Eye (tissue), 1 donor: ENCODE results near the gene PRR22.
A peak's percentile ranks its signal among the peaks of the same experiment; 100 is the strongest.
"Not testable (repeated sequence)": the region's sequence is repeated elsewhere in the genome, so short reads cannot be mapped to it uniquely, and the experiment has no call there.

Source experiments
- DNase-seq: peaks from one replicate; pipeline ENCODE4 v3.0.0-alpha.2; 2015

Gene PRR22

DNA sequence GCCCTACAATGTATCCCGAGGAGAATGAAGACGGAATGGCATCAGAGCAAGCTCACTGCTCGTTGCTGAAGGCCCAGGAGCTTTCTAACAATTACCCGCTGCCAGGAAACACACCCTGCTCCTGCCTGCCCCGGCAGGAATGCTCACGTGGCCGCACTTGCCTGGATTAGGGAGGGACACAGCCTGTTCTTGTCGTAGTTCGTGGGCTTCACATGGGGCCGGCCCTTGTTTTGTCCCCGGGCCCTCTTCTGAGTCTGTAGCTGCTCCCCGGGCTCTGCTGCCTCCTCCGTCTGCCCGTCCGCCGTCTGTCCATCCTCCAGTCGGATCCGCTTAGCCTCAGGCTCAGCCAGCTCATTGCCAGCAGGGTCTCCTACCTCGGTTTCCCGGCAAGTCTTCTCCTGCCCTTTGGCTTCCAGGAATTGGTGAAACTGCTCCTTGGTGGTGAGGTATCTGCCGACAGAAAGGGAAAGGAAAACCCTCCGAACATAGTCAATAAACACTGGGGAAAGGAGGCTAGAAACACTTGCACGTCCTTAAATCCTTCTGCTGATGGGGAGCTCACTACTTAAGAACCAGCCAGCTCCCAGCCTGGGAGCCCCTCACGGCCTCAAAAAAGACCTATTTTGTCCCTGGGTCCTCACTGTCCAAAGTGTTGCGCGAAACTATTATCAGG lies 5.5 kb upstream of the PRR22 start:
- no peak for DNase-seq

- DNase-seq = no peak
These were observed 4.8 kb upstream of the PRR22 start for GRCh38 chr19:5789351-5789761.

GRCh38 chr19:5788422-5788821 lies 3.9 kb upstream of the PRR22 start:
- no peak for DNase-seq

GRCh38 chr19:5787409-5788182 lies 3.0 kb upstream of the PRR22 start:
- DNase-seq = no peak

DNA sequence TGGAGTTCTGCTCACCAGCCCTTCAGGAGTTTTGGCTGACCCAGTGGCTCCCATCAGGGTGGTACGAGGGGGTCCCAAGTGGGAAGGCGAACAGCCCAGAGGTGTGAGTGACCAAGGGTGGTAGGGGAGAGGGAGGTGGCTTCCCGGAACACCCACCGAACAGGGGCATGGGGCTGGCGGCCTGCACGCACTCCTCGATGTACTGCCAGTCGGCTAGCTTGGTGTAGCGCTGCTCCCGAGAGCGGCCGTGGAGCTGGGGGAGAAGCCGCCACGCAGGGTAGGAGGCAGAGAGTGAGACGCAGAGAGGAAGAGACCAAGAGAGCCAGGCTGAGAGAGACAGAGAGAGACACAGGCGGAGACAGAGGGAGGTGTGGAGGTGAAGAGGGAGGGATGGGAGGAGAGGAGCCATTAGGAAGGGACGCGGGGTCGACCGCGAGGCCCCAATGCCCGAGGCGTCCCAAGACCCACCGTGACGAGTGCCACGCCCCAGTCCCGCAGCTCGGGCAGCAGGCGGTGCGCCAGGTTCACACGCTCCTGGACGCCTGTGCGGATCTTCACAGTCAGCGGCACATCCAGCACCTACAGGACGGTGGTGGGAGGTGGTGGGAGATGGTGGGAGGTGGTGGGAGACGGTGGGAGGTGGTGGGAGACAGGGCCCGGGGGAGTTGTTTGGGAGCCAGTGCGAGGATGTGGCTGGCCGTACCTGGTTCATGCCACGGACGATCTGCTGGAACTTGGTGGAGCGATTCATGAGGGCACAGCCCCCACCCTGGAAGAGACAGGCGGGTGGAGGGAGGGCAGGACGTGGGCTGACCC lies 2.3 kb upstream of the PRR22 start:
- no peak for DNase-seq

- no peak for DNase-seq
These were observed 877 bp upstream of the PRR22 start for GRCh38 chr19:5785423-5785822.

DNA sequence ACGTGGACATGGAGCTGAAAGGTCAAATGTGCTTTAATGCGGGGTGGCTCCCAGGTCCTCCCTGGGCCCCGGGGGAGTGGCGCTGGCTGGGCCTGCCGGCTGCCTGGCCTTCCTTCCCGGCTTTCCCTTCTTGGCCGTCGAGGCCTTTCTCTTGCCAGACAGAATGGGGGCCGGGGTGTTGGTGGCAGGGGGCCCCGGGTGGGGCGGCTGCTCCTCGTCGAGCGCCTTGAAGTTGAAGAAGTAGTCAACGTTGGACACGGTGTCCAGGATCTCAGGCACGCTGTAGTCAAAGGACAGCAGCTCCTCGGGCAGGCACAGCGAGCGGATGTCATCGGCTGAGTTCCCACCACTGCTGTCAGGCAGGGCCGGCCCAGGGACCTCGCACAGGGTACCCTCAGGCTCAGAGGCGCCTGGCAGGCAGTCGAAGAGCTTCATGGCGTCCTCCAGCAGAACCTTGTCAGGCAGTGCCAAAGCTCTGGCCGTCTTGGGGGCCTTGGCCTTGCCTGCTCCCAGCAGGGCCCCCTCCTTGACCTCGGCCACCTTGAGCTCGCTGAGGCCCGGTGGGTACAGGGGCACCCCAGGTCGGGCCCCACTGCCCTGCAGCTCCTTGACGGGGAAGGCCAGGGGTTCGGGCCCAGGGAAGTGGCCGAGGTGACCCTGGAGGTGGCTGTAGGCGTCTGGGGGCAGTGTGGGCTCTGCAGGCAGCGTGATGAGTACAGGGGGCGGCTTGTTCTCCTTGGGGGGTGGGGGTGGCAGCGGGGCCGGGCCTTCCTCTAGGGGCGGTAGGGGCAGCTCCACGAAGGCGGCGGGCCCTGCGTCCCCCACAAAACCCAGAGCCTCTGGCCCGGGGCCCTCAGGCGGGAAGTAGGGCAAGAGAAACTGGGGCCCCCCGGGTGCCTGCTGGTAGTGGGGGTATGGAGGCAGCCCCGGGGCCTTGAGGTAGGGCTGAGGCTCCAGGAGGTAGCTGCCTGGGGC lies 1.3 kb downstream of the PRR22 start:
- no peak for DNase-seq

DNA sequence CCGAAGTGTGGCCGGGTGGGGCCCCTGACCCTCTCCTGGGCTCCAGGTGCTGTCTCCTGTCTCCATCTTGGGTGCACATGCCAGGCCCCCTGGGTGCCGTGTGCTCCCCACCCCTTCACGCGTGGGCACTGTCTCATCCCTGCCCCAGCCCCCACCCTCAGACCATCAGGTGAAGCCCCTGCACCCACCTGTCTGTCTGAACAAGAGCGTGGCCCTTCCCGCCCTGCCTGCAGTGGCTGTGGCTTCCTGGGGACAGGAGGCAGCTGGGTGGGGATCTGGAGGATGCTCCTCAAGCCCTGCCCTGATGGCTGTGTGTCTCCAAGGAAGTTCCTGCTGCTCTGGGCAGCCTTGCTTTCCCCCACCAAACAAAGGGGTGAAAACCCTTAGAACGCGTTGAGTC lies 2.2 kb downstream of the PRR22 start:
- DNase-seq = no peak

GRCh38 chr19:5780916-5781315 lies 3.6 kb downstream of the PRR22 start:
- not testable (repeated sequence) for DNase-seq

- DNase-seq = no peak
These were observed 6.1 kb downstream of the PRR22 start for GRCh38 chr19:5778402-5778801.

GRCh38 chr19:5775668-5776309 lies 8.8 kb downstream of the PRR22 start:
- DNase-seq = peak; percentile 27

DNA sequence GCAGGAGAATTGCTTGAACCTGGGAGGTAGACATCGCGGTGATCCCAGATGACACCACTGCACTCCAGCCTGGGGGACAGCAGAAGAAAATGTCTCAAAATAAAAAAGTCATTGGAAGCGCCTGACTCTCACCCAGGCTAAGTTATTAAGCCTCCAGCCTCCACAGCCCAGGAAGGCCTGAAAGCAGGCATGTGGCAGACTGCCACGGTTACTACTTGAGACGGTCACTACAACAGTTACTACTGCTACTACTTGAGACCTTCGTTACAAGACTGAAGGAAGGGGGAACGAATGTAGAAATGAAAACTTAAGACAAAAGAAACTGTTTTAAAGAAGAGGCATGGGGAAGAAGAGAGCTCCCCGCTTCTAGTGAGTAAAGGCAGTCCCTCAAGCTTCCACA lies 9.6 kb downstream of the PRR22 start:
- no peak for DNase-seq

DNA sequence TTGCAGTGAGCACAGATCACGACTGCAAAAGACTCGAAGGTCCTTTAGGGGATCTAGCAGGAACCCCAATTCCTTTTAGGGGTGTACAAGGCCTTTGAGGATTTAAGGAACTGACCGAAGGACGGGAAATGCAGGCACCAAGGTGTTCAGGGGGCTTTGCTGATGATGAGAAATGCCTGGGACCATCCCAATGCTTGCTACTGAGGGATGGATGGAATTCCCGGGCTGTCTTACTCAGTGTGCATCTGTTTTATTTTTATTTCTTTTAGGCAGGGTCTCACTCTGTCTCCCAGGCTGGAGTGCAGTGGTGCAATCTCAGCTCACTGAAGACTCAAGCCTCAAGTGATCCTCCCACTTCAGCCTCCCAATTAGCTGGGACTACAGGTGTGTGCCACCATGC lies 11.3 kb downstream of the PRR22 start:
- no peak for DNase-seq

DNA sequence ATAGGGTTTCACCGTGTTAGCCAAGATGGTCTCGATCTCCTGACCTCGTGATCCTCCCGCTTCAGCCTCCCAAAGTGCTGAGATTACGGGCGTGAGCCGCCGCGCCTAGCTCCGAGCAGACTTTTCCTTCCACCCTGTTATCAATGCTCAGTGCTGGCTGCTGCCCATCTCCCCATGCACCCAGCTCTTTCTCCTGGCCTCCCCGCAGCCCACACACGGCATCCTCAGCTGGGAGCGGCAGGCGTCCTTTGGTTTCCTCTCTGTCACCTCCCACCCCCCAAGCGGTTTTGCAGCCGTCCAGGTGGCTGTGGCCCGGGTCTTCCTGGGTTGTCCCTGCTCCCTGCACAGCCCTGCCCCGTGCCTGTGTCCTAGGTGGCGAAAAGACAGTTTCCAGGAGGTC lies 12.1 kb downstream of the PRR22 start:
- DNase-seq = no peak

- no peak for DNase-seq
These were observed 16.6 kb downstream of the PRR22 start for GRCh38 chr19:5767949-5768348.

GRCh38 chr19:5765220-5765619 lies 19.3 kb downstream of the PRR22 start:
- no peak for DNase-seq

- DNase-seq = no peak
These were observed 21.8 kb downstream of the PRR22 start for GRCh38 chr19:5762608-5763217.

- no peak for DNase-seq
These were observed 30.8 kb downstream of the PRR22 start for GRCh38 chr19:5753743-5754142.

- no peak for DNase-seq
These were observed 32.8 kb downstream of the PRR22 start for GRCh38 chr19:5751709-5752108.

GRCh38 chr19:5749505-5749904 lies 35.0 kb downstream of the PRR22 start:
- DNase-seq = no peak

GRCh38 chr19:5748920-5749319 lies 35.6 kb downstream of the PRR22 start:
- DNase-seq = not testable (repeated sequence)
